ENCODE results near the gene TINAGL1. TPM values are rescaled to one million over a fixed set of nuclear protein-coding genes. Genes with fewer than 3 reads are reported as not detected.

Gene TINAGL1, protein sequence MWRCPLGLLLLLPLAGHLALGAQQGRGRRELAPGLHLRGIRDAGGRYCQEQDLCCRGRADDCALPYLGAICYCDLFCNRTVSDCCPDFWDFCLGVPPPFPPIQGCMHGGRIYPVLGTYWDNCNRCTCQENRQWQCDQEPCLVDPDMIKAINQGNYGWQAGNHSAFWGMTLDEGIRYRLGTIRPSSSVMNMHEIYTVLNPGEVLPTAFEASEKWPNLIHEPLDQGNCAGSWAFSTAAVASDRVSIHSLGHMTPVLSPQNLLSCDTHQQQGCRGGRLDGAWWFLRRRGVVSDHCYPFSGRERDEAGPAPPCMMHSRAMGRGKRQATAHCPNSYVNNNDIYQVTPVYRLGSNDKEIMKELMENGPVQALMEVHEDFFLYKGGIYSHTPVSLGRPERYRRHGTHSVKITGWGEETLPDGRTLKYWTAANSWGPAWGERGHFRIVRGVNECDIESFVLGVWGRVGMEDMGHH
- polyA plus RNA-seq: not detected

- H3K9me3 Mint-ChIP-seq: no peaks in the 10 kb centered on the region
- peaks cover 0 to 2% (median 0%) of the 10 kb centered on the region in 3 donors for H3K4me1 Mint-ChIP-seq
- H3K4me3 Mint-ChIP-seq: peak within 1 kb of the TSS in 1 of 4 donors; percentile 23
- H3K36me3 Mint-ChIP-seq: no peaks in the 10 kb centered on the region
- no peak within 1 kb of the TSS for H3K27ac Mint-ChIP-seq
- peaks cover 10% of the 10 kb centered on the region for H3K27me3 Mint-ChIP-seq
Observed at GRCh38 chr1:31576201-31576669, at the start of gene TINAGL1. Gene TINAGL1, plus strand, starts transcription at chr1:31576515. Its CDS starts 634 bp downstream, at chr1:31577149.

DNA sequence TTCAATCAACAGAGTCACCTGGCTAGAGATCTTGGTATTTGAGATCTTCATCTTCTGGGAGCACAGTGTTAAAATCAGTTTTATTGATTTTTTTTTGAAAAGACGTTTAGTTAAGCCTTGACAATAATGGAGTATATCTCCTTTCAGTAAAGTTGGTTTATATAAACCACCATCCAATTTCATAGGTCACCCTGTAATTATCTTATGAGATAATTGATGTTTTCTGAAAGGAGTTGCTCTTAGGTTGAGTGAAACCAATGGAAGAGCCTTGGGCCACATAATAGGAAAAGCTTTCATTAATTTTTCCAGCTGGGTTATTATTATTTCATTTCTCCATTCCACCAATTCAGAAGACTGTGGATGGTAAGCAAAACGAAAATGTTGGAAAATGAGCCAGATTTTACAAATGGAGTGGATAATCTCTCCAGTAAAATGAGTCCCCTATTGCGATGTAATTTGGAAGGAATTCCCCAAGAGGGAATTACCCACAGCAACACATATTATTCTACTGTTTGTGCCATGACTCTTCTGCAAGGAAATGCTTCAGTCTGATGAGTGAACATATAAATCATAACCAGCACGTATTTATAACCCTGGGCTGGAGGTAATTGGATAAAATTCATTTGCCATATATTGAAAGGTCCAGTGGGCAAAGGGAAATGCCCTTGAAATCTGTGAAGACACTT, 46.2 kb upstream of the TINAGL1 start:
- H3K4me3 Mint-ChIP-seq: no peak overlapping the region
- peaks cover 0 to 2% (median 0%) of the 10 kb centered on the region in 3 donors for H3K4me1 Mint-ChIP-seq
- H3K27ac Mint-ChIP-seq: no peak overlapping the region
- peaks cover 7% of the 10 kb centered on the region for H3K27me3 Mint-ChIP-seq
- H3K9me3 Mint-ChIP-seq: peaks cover 0 to 2% (median 0%) of the 10 kb centered on the region in 3 donors
- H3K36me3 Mint-ChIP-seq: peaks cover 2% of the 10 kb centered on the region

GRCh38 chr1:31531177-31531999, 44.9 kb upstream of the TINAGL1 start:
- no peak overlapping the region for H3K4me3 Mint-ChIP-seq
- peaks cover 16% of the 10 kb centered on the region for H3K27me3 Mint-ChIP-seq
- H3K4me1 Mint-ChIP-seq: peaks cover 0 to 2% (median 0%) of the 10 kb centered on the region in 3 donors
- no peak overlapping the region for H3K27ac Mint-ChIP-seq
- H3K9me3 Mint-ChIP-seq: peaks cover 0 to 2% (median 0%) of the 10 kb centered on the region in 3 donors
- peaks cover 2% of the 10 kb centered on the region for H3K36me3 Mint-ChIP-seq

GRCh38 chr1:31532173-31532572, 44.1 kb upstream of the TINAGL1 start:
- Mint-ChIP-seq H3K27ac (no peak overlapping the region), H3K27me3 (peaks cover 15% of the 10 kb centered on the region), H3K36me3 (peaks cover 2% of the 10 kb centered on the region), H3K4me3 (no peak overlapping the region), H3K9me3 (peaks cover 0 to 2% (median 0%) of the 10 kb centered on the region in 3 donors), H3K4me1 (peaks cover 0 to 2% (median 0%) of the 10 kb centered on the region in 3 donors)

DNA sequence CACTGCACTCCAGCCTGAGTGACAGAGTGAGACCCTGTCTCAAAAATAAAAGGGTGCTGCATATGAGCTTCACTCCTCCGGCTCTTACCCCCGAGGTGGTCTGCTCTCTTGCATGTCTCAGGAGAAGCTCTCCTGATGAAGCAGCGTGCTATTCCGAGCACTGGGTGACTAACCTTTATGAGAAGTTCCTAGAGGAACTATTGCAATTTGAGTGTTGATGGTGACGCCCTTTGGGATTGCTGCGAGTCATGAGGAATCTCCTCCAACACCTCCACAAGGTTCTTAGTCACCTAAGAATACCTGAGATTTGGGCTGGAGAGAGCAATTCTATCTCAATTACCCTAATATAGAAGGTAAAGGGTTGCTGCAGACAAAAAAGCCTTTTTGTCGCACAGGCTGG, 40.8 kb upstream of the TINAGL1 start:
- Mint-ChIP-seq H3K27me3 (peaks cover 15% of the 10 kb centered on the region), H3K27ac (no peak overlapping the region), H3K4me1 (peaks cover 0 to 2% (median 0%) of the 10 kb centered on the region in 3 donors), H3K36me3 (peaks cover 2% of the 10 kb centered on the region), H3K9me3 (peaks cover 0 to 4% (median 0%) of the 10 kb centered on the region in 3 donors), H3K4me3 (no peak overlapping the region)

GRCh38 chr1:31539329-31539728, 37.0 kb upstream of the TINAGL1 start:
- H3K36me3 Mint-ChIP-seq: peaks cover 2% of the 10 kb centered on the region
- peaks cover 0 to 2% (median 0%) of the 10 kb centered on the region in 3 donors for H3K4me1 Mint-ChIP-seq
- H3K27me3 Mint-ChIP-seq: peaks cover 15% of the 10 kb centered on the region
- H3K9me3 Mint-ChIP-seq: peaks cover 3 to 16% (median 10%) of the 10 kb centered on the region in 3 donors
- no peak overlapping the region for H3K4me3 Mint-ChIP-seq
- no peak overlapping the region for H3K27ac Mint-ChIP-seq

- peaks cover 3 to 16% (median 10%) of the 10 kb centered on the region in 3 donors for H3K9me3 Mint-ChIP-seq
- H3K27ac Mint-ChIP-seq: no peak overlapping the region
- H3K4me1 Mint-ChIP-seq: no peaks in the 10 kb centered on the region
- no peak overlapping the region for H3K4me3 Mint-ChIP-seq
- H3K36me3 Mint-ChIP-seq: peaks cover 2% of the 10 kb centered on the region
- H3K27me3 Mint-ChIP-seq: no peaks in the 10 kb centered on the region
Observed at GRCh38 chr1:31541194-31541593, 35.1 kb upstream of the TINAGL1 start.

DNA sequence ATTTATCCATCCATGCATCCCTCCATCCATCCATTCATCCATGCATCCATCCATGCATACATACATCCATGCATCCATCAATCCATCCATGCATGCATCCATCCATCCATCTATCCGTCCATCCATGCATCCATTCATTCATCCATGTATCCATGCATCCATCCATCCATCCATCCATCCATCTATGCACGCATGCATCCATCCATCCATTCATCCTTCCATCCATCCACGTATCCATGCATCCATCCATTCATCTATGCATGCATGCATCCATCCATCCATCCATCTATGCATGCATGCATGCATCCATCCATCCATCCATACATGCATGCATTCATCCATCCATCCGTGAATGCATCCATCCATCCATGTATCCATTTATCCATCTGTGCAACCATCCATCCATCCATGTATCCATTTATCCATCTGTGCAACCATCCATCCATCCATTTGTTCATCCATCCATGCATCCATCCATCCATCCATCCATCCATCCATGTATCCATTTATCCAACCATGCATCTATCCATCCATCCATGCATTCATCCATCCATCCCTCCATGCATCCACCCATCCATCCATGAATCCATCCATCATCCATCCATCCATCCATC, 30.3 kb upstream of the TINAGL1 start:
- Mint-ChIP-seq H3K27ac (no peak overlapping the region), H3K9me3 (peaks cover 3 to 16% (median 7%) of the 10 kb centered on the region in 3 donors), H3K27me3 (peaks cover 3% of the 10 kb centered on the region), H3K36me3 (peaks cover 2% of the 10 kb centered on the region), H3K4me1 (peaks cover 0 to 6% (median 3%) of the 10 kb centered on the region in 3 donors), H3K4me3 (no peak overlapping the region)

GRCh38 chr1:31548534-31548906, 27.8 kb upstream of the TINAGL1 start:
- H3K9me3 Mint-ChIP-seq: no peaks in the 10 kb centered on the region
- peak overlapping the region in 1 of 4 donors; percentile 83 for H3K4me3 Mint-ChIP-seq
- peaks cover 0 to 6% (median 3%) of the 10 kb centered on the region in 3 donors for H3K4me1 Mint-ChIP-seq
- no peak overlapping the region for H3K27ac Mint-ChIP-seq
- H3K36me3 Mint-ChIP-seq: no peaks in the 10 kb centered on the region
- peaks cover 3% of the 10 kb centered on the region for H3K27me3 Mint-ChIP-seq

DNA sequence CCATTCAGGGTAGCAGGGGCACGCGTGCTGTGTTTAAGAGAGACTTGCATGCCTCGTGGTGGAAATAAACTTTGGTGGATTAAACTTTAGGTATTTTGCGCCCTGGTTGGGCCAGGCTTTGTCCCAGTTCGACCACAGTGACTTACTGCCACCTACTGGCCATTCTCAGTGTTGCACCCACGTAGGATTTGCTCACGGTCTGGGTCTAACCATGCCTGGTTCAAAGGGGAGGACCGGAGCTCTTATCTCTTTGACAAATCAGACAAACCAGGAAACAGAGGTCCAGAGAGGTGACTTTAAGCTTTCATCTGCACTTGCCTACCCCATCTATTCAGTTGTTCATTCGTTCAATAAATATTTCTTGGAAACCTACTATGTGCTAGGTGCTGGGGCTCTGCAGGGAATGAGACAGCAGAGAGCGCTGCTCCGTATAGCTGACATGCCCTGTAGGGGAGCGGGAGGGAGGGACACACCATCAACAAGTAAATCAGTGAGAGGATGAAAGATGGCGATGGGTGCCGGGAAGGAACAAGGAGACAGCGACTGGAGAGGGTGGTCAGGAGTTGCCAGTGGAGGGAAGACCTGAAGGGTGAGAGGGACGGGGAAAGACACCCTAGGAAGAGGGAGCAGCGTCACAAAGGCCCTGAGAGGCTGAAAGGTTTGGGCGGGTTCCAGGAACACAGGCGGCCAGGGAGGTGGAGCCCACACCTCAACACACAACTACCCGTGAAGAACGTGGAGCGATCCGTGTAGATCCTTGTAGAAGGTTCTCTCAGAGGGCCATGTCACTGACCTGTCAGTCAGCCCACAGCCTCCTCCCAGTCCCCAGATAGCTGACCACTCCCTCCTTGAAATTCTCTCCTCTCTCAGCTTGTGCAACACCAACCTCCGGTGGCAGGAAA, 27.2 kb upstream of the TINAGL1 start:
- H3K27ac Mint-ChIP-seq: no peak overlapping the region
- peaks cover 3% of the 10 kb centered on the region for H3K27me3 Mint-ChIP-seq
- no peaks in the 10 kb centered on the region for H3K9me3 Mint-ChIP-seq
- no peaks in the 10 kb centered on the region for H3K36me3 Mint-ChIP-seq
- peaks cover 0 to 6% (median 3%) of the 10 kb centered on the region in 3 donors for H3K4me1 Mint-ChIP-seq
- peak overlapping the region in 2 of 4 donors; percentile 16 to 83 for H3K4me3 Mint-ChIP-seq

GRCh38 chr1:31549809-31550620, 26.3 kb upstream of the TINAGL1 start:
- peak overlapping the region in 1 of 4 donors; percentile 42 for H3K4me3 Mint-ChIP-seq
- H3K4me1 Mint-ChIP-seq: peaks cover 0 to 6% (median 3%) of the 10 kb centered on the region in 3 donors
- H3K27me3 Mint-ChIP-seq: peaks cover 3% of the 10 kb centered on the region
- no peaks in the 10 kb centered on the region for H3K9me3 Mint-ChIP-seq
- H3K36me3 Mint-ChIP-seq: no peaks in the 10 kb centered on the region
- H3K27ac Mint-ChIP-seq: no peak overlapping the region

DNA sequence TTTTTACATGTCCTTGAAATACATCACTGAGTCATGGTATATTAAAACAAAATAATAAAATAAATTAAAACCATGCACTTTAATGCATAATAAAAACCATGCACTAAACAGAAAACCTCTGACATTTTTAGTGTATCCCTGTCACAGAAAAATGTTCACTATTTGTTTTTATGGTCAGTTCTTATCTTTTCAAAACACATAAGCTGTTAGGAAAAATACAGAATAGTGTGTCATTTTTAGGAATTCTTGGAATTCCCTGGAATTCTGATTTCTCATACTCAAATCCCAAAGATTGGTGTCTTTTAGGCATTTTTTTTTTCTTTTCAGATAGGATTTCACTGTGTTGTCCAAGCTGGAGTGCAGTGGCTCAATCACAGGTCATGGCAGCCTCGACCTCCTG, 25.1 kb upstream of the TINAGL1 start:
- no peaks in the 10 kb centered on the region for H3K36me3 Mint-ChIP-seq
- H3K27me3 Mint-ChIP-seq: peaks cover 7% of the 10 kb centered on the region
- no peak overlapping the region for H3K4me3 Mint-ChIP-seq
- H3K9me3 Mint-ChIP-seq: no peaks in the 10 kb centered on the region
- H3K27ac Mint-ChIP-seq: no peak overlapping the region
- H3K4me1 Mint-ChIP-seq: peaks cover 0 to 6% (median 3%) of the 10 kb centered on the region in 3 donors

DNA sequence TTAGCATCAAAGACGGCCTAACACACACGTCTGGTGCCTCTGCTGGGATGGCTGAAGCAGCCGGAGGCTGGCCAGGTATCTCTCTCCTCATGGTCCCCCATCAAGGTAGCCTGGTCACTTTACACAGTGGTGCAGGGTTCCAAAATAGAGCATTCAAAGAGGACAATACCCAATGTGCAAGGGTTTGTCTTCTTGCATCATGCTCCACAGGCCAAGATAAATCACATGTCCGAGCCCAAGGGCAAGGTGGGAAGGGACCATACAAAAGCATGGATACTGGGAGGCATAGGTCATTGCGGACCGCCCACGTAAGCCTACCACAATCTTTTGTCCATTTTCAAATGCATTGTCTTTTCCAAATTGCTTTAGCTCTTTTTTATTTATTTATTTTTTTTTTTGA, 23.8 kb upstream of the TINAGL1 start:
- no peak overlapping the region for H3K4me3 Mint-ChIP-seq
- no peak overlapping the region for H3K27ac Mint-ChIP-seq
- H3K27me3 Mint-ChIP-seq: peaks cover 9% of the 10 kb centered on the region
- H3K36me3 Mint-ChIP-seq: no peaks in the 10 kb centered on the region
- H3K9me3 Mint-ChIP-seq: no peaks in the 10 kb centered on the region
- H3K4me1 Mint-ChIP-seq: peaks cover 0 to 6% (median 3%) of the 10 kb centered on the region in 3 donors
